Fibroblast of the aortic adventitia (primary cell): ENCODE data around the gene CCDC136. TPM values are rescaled to one million over a fixed set of nuclear protein-coding genes. Genes with fewer than 3 reads are reported as not detected.

ENCODE experiments used
- DNase-seq: peaks from one replicate; pipeline ENCODE4 v3.0.0-alpha.2; 2010; ENCODE audit warnings: low read depth
- H3K4me3 ChIP-seq: 2 replicates; pipeline ENCODE4 v1.5.1; 2011; ENCODE audit warnings: low read depth, mild to moderate bottlenecking, control low read depth, low read length, moderate library complexity
- CTCF ChIP-seq: IDR thresholded peaks from 2 replicates; pipeline ENCODE4 v1.5.1; 2011; ENCODE audit warnings: mild to moderate bottlenecking, low read length, control low read depth, inconsistent platforms; ENCODE audit not compliant: insufficient read depth
- total RNA-seq: library from RNA; depleted of rRNA; stranded (reverse); fragments of >200 nt; gene quantifications from 2 replicates; pipeline ENCODE4 v1.2.3, GENCODE V29; 2012; ENCODE audit warnings: low replicate concordance

Gene CCDC136
- total RNA-seq, 1 donor: 9.9 TPM

- TF ChIP-seq CTCF: no peak
- no peak for DNase-seq
Measured at GRCh38 chr7:128775744-128776474, 15.9 kb upstream of the CCDC136 start, which contains the start of gene OPN1SW. OPN1SW (minus strand) TSS chr7:128775794; CDS start chr7:128775781, 13 bp downstream.

GRCh38 chr7:128777156-128778123 lies 14.3 kb upstream of the CCDC136 start:
- DNase-seq: peak; percentile 46
- no peak overlapping the region for H3K4me3 ChIP-seq
- TF ChIP-seq CTCF: no peak

More at GRCh38 chr7:128775744-128776474, 15.9 kb upstream of the CCDC136 start, which contains the start of gene OPN1SW:
- no peak within 1 kb of the TSS for H3K4me3 ChIP-seq

- no peak for DNase-seq
- TF ChIP-seq CTCF: no peak
- H3K4me3 ChIP-seq: no peak overlapping the region
Measured at GRCh38 chr7:128778946-128779345, 12.8 kb upstream of the CCDC136 start.

GRCh38 chr7:128781126-128781525 lies 10.6 kb upstream of the CCDC136 start:
- peak; percentile 97 for DNase-seq
- TF ChIP-seq CTCF: no peak

GRCh38 chr7:128781851-128782250 lies 9.9 kb upstream of the CCDC136 start:
- peak; percentile 29 for DNase-seq
- no peak for TF ChIP-seq CTCF
- H3K4me3 ChIP-seq: no peak overlapping the region

More at GRCh38 chr7:128781126-128781525, 10.6 kb upstream of the CCDC136 start:
- no peak overlapping the region for H3K4me3 ChIP-seq

GRCh38 chr7:128783143-128783861 lies 8.5 kb upstream of the CCDC136 start:
- no peak overlapping the region for H3K4me3 ChIP-seq
- TF ChIP-seq CTCF: no peak
- DNase-seq: peak; percentile 93
